Sigmoid colon (tissue), 7 donors: ENCODE data around the gene SNRNP200. TPM values are rescaled to one million over a fixed set of nuclear protein-coding genes. Genes with fewer than 3 reads are reported as not detected.

ENCODE experiments used
- DNase-seq: peaks from one replicate; pipeline ENCODE4 v3.0.0-alpha.2; 2019
- H3K27ac ChIP-seq, 4 donors: fragments of 200-600 bp; sonication (generic); one replicate each; pipeline ENCODE4 v1.5.1; 2016 to 2019; ENCODE audit warnings: mild to moderate bottlenecking in 1 of 4
- H3K27me3 ChIP-seq, 3 donors: fragments of 200-600 bp; sonication (generic); one replicate each; pipeline ENCODE4 v1.5.1; 2019; ENCODE audit warnings: mild to moderate bottlenecking in 1 of 3
- H3K36me3 ChIP-seq, 4 donors: fragments of 200-600 bp; sonication (generic); one replicate each; pipeline ENCODE4 v1.5.1; 2016 to 2019
- H3K4me1 ChIP-seq, 4 donors: fragments of 200-600 bp; sonication (generic); one replicate each; pipeline ENCODE4 v1.5.1; 2017 to 2019
- H3K4me3 ChIP-seq, 4 donors: fragments of 200-600 bp; sonication (generic); one replicate each; pipeline ENCODE4 v1.5.1; 2017 to 2019; ENCODE audit warnings: mild to moderate bottlenecking in 2 of 4, moderate library complexity in 1 of 4
- H3K9me3 ChIP-seq, 4 donors: fragments of 200-600 bp in 3 of 4; sonication (generic) in 3 of 4; one replicate each; pipeline versions ENCODE4 v1.5.1 to v1.6.1; 2013 to 2019
- CTCF ChIP-seq, 4 experiments: fragments of 450-650 bp in 3 of 4; fragments of 200-600 bp in 1 of 4; IDR thresholded peaks; one replicate each; pipeline ENCODE4 v1.5.1; 2016 to 2019; ENCODE audit warnings: antibody characterized with exemption in 4 of 4, mild to moderate bottlenecking in 3 of 4, moderate library complexity in 2 of 4
- EP300 ChIP-seq, 4 donors: sonication (generic); formaldehyde crosslinking; IDR thresholded peaks; one replicate each; pipeline ENCODE4 v1.6.1; 2017; ENCODE audit warnings: antibody characterized with exemption in 4 of 4
- POLR2A ChIP-seq, 2 donors: fragments of 450-650 bp; IDR thresholded peaks; one replicate each; pipeline ENCODE4 v1.6.1; 2016; ENCODE audit warnings: antibody characterized with exemption in 2 of 2, mild to moderate bottlenecking in 2 of 2, moderate library complexity in 2 of 2
- POLR2AphosphoS5 ChIP-seq, 4 donors: sonication (generic); formaldehyde crosslinking; IDR thresholded peaks; one replicate each; pipeline ENCODE4 v1.6.1; 2017; ENCODE audit warnings: antibody characterized with exemption in 4 of 4
- WGBS, 2 donors: extraction: QIAGEN DNeasy Blood & Tissue Kit; methylation state at CpG; one replicate each; pipeline ENCODE4 v1.1.7; 2013; 5-methylcytosine and 5-hydroxymethylcytosine counted together
- intact Hi-C: fragments of 100-400 bp; cut with DNase I; formaldehyde crosslinking; loops from one replicate; pipeline ENCODE4 v1.15.1; 2023
- polyA plus RNA-seq, 3 donors: library from polyadenylated mRNA; stranded (reverse); fragments of 200-250 nt; gene quantifications; one replicate each; pipeline ENCODE4 v1.2.3, GENCODE V29; 2013
- total RNA-seq, 4 donors: library from RNA; depleted of rRNA; stranded (reverse); fragments of >200 nt; gene quantifications; one replicate each; pipeline ENCODE4 v1.1.0, GENCODE V29; 2016
- donor health status: healthy with polysubstance abuse.
- donor health status: Bipolar disorder and iron deficiency.
- donor health status: healthy.

The SNRNP200 gene
- total and polyA plus RNA-seq, 7 donors, result 26.8 to 86.5 (median 78.9) TPM

DNA sequence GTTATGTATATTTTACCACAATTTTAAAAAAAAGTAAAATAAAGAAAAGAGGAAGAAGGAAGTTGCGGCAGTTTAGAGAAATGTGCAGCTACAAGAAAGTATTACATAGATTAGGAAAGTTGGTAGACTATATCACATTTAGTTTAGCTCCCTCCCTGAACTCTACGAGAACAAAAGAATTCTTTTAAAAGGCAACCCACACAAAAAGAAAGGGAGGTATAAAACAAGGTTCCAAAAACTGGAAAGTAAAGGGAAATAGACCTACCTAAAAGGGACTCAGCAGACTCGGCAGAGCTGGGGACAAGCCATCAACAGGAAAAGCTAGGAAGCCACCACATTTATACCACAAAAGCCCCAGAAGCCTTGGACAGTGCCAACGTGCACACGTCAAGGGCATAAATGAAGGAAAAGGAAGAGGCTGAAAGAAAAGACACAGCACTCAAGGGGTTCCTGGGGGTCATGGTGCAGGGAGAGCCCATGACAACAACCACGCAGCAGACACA is 48.7 kb downstream of the SNRNP200 start:
- WGBS, 2 donors, result 48 to 86% methylated on average over 6 of the region's 6 CpGs
- peak; percentile 50 for DNase-seq
- TF ChIP-seq POLR2A (IDR thresholded peaks at IDR 0.05), result no peak
- no peak for TF ChIP-seq POLR2AphosphoS5 (IDR thresholded peaks at IDR 0.05)
- TF ChIP-seq EP300 (IDR thresholded peaks at IDR 0.05), result no peak
- no peak for TF ChIP-seq CTCF (IDR thresholded peaks at IDR 0.05)
- intact Hi-C loops, result no loop called here
- peaks cover 0 to 51% (median 42%) of the 10 kb centered on the region in 4 donors for H3K4me1 ChIP-seq
- peak overlapping the region in 3 of 4 donors; percentile 43 to 83 (median 79) for H3K27ac ChIP-seq
- H3K9me3 ChIP-seq, result no peaks in the 10 kb centered on the region
- H3K36me3 ChIP-seq, result peaks cover 11 to 59% (median 37%) of the 10 kb centered on the region in 4 donors
- H3K4me3 ChIP-seq, result no peak overlapping the region
- H3K27me3 ChIP-seq, result no peaks in the 10 kb centered on the region

DNA sequence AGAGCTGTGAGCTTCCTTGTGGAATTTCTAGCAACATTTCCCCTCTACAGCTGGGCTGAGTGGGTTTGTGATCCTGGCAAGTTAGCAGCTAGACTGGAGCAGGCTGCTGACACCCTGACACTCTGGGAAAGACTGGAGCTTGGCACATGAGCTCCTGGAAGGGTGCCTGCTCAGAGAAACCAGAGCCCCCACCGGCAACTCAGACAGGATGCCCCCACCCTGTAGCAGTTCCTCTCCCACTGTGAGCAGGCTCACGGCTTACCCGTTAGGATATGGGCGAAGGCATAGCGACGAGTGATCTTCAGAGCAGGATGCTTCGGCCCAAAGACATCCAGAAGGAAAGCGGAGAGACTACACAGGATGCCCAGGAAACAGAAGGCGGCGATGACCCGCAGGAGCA is 50.8 kb downstream of the SNRNP200 start:
- peaks cover 0 to 39% (median 29%) of the 10 kb centered on the region in 4 donors for H3K4me1 ChIP-seq
- H3K27me3 ChIP-seq, result no peaks in the 10 kb centered on the region
- no peak overlapping the region for H3K4me3 ChIP-seq
- TF ChIP-seq CTCF (IDR thresholded peaks at IDR 0.05) (no peak), POLR2AphosphoS5 (IDR thresholded peaks at IDR 0.05) (no peak), POLR2A (IDR thresholded peaks at IDR 0.05) (no peak), EP300 (IDR thresholded peaks at IDR 0.05) (no peak)
- WGBS, 2 donors, result 67 to 88% methylated on average over 11 of the region's 11 CpGs
- DNase-seq, result peak; percentile 58
- H3K9me3 ChIP-seq, result no peaks in the 10 kb centered on the region
- intact Hi-C loops, result no loop called here
- H3K27ac ChIP-seq, result peak overlapping the region in 1 of 4 donors; percentile 18
- H3K36me3 ChIP-seq, result peaks cover 11 to 53% (median 37%) of the 10 kb centered on the region in 4 donors

DNA sequence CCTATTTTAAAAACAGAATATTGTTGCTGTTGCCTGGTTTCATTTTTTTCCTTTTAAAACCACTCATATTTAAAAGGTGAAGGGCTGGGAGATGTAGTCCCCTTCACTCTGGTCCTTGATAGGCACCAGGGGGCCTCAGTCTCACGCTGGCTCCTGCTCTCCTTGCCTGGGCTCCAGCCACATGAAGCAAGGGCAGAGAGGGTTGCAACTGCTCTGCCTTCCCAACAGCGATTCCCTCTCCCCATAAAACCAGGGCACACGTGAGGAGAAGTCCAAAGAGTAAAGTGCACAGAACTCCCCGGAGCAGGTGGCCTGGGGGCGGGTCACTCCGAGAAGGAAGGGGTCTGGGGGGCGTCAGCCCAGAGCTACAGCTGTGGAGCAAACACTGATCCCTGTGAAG is 52.3 kb downstream of the SNRNP200 start:
- 35 to 78% methylated on average over 7 of the region's 7 CpGs for WGBS, 2 donors
- no peak for TF ChIP-seq POLR2AphosphoS5 (IDR thresholded peaks at IDR 0.05)
- TF ChIP-seq EP300 (IDR thresholded peaks at IDR 0.05), result no peak
- TF ChIP-seq CTCF (IDR thresholded peaks at IDR 0.05), result no peak
- TF ChIP-seq POLR2A (IDR thresholded peaks at IDR 0.05), result no peak
- DNase-seq, result no peak
- Histone ChIP-seq H3K9me3 (no peaks in the 10 kb centered on the region), H3K27me3 (no peaks in the 10 kb centered on the region), H3K4me3 (no peak overlapping the region), H3K27ac (no peak overlapping the region), H3K4me1 (peaks cover 0 to 26% (median 14%) of the 10 kb centered on the region in 4 donors), H3K36me3 (peaks cover 11 to 47% (median 37%) of the 10 kb centered on the region in 4 donors)
- intact Hi-C loops, result no loop called here

DNA sequence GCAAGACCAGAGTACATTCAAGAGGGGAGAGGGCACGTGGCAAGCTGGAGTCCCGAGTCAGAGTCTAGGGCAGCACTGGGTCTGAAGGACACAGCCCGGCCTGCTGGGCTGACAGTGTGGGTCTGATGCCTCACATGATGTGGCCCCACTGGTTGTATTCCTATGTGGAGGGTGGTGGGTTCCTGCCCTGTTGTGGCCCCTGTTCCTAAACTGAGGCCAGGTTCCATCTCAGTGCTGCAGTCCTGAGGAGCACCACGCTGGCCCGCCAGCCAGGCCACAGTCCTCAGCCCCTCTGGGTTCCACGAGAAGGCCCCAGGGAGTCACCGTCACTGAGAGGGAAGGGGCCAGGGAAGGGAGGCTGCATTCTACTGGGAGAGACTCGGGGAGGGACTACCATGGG is 52.8 kb downstream of the SNRNP200 start:
- H3K4me3 ChIP-seq, result no peak overlapping the region
- intact Hi-C loops, result no loop called here
- peaks cover 0 to 21% (median 10%) of the 10 kb centered on the region in 4 donors for H3K4me1 ChIP-seq
- no peak for DNase-seq
- H3K27ac ChIP-seq, result no peak overlapping the region
- peaks cover 11 to 47% (median 37%) of the 10 kb centered on the region in 4 donors for H3K36me3 ChIP-seq
- 94 to 95% methylated on average over 8 of the region's 8 CpGs for WGBS, 2 donors
- no peaks in the 10 kb centered on the region for H3K9me3 ChIP-seq
- H3K27me3 ChIP-seq, result no peaks in the 10 kb centered on the region
- no peak for TF ChIP-seq POLR2A (IDR thresholded peaks at IDR 0.05)
- TF ChIP-seq POLR2AphosphoS5 (IDR thresholded peaks at IDR 0.05), result no peak
- TF ChIP-seq EP300 (IDR thresholded peaks at IDR 0.05), result no peak
- TF ChIP-seq CTCF (IDR thresholded peaks at IDR 0.05), result no peak
